Natural killer cell (primary cell): Measurements from ENCODE around the gene FAM89B. TPM values are rescaled to one million over a fixed set of nuclear protein-coding genes. Genes with fewer than 3 reads are reported as not detected.

Experiments used
- ATAC-seq, 3 donors: fragments of 150-1000 bp in 2 of 3; fragments of 200-7000 bp in 1 of 3; cut with Tn5 transposase; 1 replicate in 1 of 3; 2 replicates in 2 of 3; pipeline ENCODE4 v1.10.0; 2021; ENCODE audit warnings: mild to moderate bottlenecking in 2 of 3, moderate library complexity in 2 of 3
- DNase-seq, 2 donors: peaks; one replicate each; pipeline versions ENCODE4 v3.0.0 to v3.0.0-alpha.2; 2013 to 2021; ENCODE audit warnings: mixed read lengths in 1 of 2
- H3K27ac ChIP-seq: one replicate; pipeline ENCODE4 v1.5.1; 2013; ENCODE audit warnings: mild to moderate bottlenecking, low read length
- H3K27me3 ChIP-seq: one replicate; pipeline ENCODE4 v1.6.1; 2013; ENCODE audit warnings: low read length; ENCODE audit not compliant: control insufficient read depth, insufficient read depth
- H3K36me3 ChIP-seq: one replicate; pipeline ENCODE4 v1.6.1; 2013; ENCODE audit warnings: low read length; ENCODE audit not compliant: control insufficient read depth, insufficient read depth
- H3K4me1 ChIP-seq: one replicate; pipeline ENCODE4 v1.6.1; 2013; ENCODE audit warnings: low read length; ENCODE audit not compliant: control insufficient read depth, insufficient read depth
- H3K4me3 ChIP-seq: one replicate; pipeline ENCODE4 v1.5.1; 2013; ENCODE audit warnings: low read length
- H3K9me3 ChIP-seq: one replicate; pipeline ENCODE4 v1.6.1; 2013; ENCODE audit warnings: low read length; ENCODE audit not compliant: control insufficient read depth, insufficient read depth
- H3K27ac Mint-ChIP-seq, 2 donors: one replicate each; pipeline ENCODE4 v1.8.0; 2022; ENCODE audit warnings: mild to moderate bottlenecking in 2 of 2, mixed read lengths in 2 of 2, moderate library complexity in 1 of 2
- H3K27me3 Mint-ChIP-seq, 2 donors: one replicate each; pipeline ENCODE4 v1.8.0; 2022; ENCODE audit warnings: low read depth in 2 of 2, mixed read lengths in 2 of 2
- H3K36me3 Mint-ChIP-seq: one replicate; pipeline ENCODE4 v1.8.0; 2022; ENCODE audit warnings: mixed read lengths
- H3K4me1 Mint-ChIP-seq, 2 donors: one replicate each; pipeline ENCODE4 v1.8.0; 2022; ENCODE audit warnings: mixed read lengths in 2 of 2
- H3K4me3 Mint-ChIP-seq: one replicate; pipeline ENCODE4 v1.8.0; 2022; ENCODE audit warnings: mild to moderate bottlenecking, moderate library complexity, mixed read lengths
- H3K9me3 Mint-ChIP-seq, 2 donors: one replicate each; pipeline ENCODE4 v1.8.0; 2022; ENCODE audit warnings: mixed read lengths in 2 of 2
- WGBS: methylation state at CpG from one replicate; pipeline ENCODE4 v1.1.7; 2013; ENCODE audit warnings: missing lambda C conversion rate; ENCODE audit not compliant: insufficient coverage; 5-methylcytosine and 5-hydroxymethylcytosine counted together
- intact Hi-C: fragments of 100-400 bp; cut with micrococcal nuclease; formaldehyde crosslinking; loops from one replicate; pipeline ENCODE4 v1.14.2; 2022
- total RNA-seq, 4 donors: library from RNA; stranded (reverse); fragments of 120-200 nt in 1 of 4; gene quantifications; one replicate each; pipeline versions ENCODE4 v1.2.3 to v1.2.4, GENCODE V29; 2013 to 2022
- TF ChIP-seq, protein P1 (sequence below): fragments of 200-600 bp; IDR thresholded peaks from one replicate; pipeline ENCODE4 v1.8.0; 2022; ENCODE audit warnings: antibody characterized with exemption

Gene FAM89B
- total RNA-seq, 3 donors from 2014 or later (not counting 1 experiment from before 2014, with no cell fraction given): 41.4 to 52.4 (median 44.6) TPM

DNA sequence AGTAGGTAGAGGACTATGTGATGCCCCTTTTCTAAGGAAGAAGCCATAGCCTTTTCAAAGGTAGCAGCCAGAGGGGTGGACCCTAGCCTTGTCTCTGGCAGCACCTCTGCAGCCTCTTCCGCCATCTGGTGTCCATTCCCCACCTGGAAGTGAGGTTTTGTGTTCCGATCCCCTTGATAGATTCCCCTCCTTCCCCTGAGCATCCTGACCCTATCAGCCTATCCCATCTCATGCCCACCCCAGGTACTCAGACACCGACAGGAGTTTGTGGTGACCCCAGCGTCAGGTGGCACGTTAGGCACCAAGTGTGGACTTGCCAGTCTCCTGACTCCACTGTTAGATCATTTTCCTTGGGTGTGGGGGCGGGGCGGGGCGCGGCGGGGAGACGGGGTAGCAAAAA is 398 bp upstream of the FAM89B start:
- Histone ChIP-seq H3K27me3 (no peaks in the 10 kb centered on the region), H3K36me3 (peaks cover 5% of the 10 kb centered on the region), H3K4me3 (peak overlapping the region; percentile 5), H3K27ac (peak overlapping the region; percentile 97), H3K4me1 (peaks cover 80% of the 10 kb centered on the region), H3K9me3 (no peaks in the 10 kb centered on the region)
- Mint-ChIP-seq H3K36me3 (no peaks in the 10 kb centered on the region), H3K4me3 (peak overlapping the region; percentile 98), H3K9me3 (no peaks in the 10 kb centered on the region), H3K4me1 (peaks cover 60 to 81% of the 10 kb centered on the region in 2 donors), H3K27ac (peak overlapping the region; percentile 99), H3K27me3 (no peaks in the 10 kb centered on the region)
- ATAC-seq (no peak), DNase-seq (peak in 1 of 2 donors; percentile 58)
- TF ChIP-seq, protein P1, sequence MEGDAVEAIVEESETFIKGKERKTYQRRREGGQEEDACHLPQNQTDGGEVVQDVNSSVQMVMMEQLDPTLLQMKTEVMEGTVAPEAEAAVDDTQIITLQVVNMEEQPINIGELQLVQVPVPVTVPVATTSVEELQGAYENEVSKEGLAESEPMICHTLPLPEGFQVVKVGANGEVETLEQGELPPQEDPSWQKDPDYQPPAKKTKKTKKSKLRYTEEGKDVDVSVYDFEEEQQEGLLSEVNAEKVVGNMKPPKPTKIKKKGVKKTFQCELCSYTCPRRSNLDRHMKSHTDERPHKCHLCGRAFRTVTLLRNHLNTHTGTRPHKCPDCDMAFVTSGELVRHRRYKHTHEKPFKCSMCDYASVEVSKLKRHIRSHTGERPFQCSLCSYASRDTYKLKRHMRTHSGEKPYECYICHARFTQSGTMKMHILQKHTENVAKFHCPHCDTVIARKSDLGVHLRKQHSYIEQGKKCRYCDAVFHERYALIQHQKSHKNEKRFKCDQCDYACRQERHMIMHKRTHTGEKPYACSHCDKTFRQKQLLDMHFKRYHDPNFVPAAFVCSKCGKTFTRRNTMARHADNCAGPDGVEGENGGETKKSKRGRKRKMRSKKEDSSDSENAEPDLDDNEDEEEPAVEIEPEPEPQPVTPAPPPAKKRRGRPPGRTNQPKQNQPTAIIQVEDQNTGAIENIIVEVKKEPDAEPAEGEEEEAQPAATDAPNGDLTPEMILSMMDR: no peak
- intact Hi-C loops: loop anchor here (2.0 to 5.0 kb wide), 3 partner anchors 69 to 185 kb away; partner anchors contain the start of gene FRMD8
- WGBS: 8% methylated on average over 11 of the region's 11 CpGs

DNA sequence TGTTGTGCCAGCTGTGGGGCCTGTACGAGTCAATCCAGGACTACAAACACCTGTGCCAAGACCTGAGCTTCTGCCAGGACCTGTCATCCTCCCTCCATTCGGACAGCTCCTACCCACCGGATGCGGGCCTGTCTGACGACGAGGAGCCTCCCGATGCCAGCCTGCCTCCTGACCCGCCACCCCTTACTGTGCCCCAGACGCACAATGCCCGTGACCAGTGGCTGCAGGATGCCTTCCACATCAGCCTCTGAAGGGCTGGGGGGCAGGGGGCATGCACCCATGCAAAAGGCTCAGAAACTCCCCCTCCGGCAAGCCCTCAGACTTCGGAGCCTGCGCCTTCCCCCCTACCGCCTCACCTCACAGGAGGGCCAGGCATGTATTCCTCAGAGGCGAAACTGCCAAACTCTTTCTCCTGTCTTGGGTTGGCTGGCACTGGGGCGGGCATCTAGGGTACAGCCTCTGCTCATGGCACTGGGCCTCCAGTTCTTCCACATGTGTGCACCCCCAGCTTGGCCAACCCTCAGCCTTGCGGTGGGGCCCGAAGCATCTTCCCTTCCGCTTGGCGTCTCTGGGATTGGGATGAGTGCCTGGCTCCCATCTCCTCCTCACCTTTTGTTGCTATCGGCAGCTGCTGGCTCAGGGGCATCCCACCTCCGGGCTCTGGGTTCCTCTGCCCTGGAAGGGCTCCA is 1.2 kb downstream of the FAM89B start:
- no peaks in the 10 kb centered on the region for H3K9me3 Mint-ChIP-seq
- peak overlapping the region; percentile 95 for H3K4me3 Mint-ChIP-seq
- DNase-seq (peak in 1 of 2 donors; percentile 45), ATAC-seq (no peak)
- WGBS: 33% methylated on average over 22 of the region's 22 CpGs
- H3K27ac ChIP-seq: peak overlapping the region; percentile 91
- intact Hi-C loops: loop anchor here (1.0 to 5.0 kb wide), 4 partner anchors 33 to 186 kb away; partner anchors contain the start of genes FRMD8, MAP3K11 and PCNX3
- peaks cover 80% of the 10 kb centered on the region for H3K4me1 ChIP-seq
- H3K9me3 ChIP-seq: no peaks in the 10 kb centered on the region
- H3K36me3 ChIP-seq: peaks cover 7% of the 10 kb centered on the region
- H3K4me1 Mint-ChIP-seq: peaks cover 68 to 89% of the 10 kb centered on the region in 2 donors
- no peaks in the 10 kb centered on the region for H3K27me3 Mint-ChIP-seq
- no peaks in the 10 kb centered on the region for H3K27me3 ChIP-seq
- TF ChIP-seq, protein P1: no peak
- no peaks in the 10 kb centered on the region for H3K36me3 Mint-ChIP-seq
- H3K27ac Mint-ChIP-seq: peak overlapping the region; percentile 97 to 99
- peak overlapping the region; percentile 45 for H3K4me3 ChIP-seq

DNA sequence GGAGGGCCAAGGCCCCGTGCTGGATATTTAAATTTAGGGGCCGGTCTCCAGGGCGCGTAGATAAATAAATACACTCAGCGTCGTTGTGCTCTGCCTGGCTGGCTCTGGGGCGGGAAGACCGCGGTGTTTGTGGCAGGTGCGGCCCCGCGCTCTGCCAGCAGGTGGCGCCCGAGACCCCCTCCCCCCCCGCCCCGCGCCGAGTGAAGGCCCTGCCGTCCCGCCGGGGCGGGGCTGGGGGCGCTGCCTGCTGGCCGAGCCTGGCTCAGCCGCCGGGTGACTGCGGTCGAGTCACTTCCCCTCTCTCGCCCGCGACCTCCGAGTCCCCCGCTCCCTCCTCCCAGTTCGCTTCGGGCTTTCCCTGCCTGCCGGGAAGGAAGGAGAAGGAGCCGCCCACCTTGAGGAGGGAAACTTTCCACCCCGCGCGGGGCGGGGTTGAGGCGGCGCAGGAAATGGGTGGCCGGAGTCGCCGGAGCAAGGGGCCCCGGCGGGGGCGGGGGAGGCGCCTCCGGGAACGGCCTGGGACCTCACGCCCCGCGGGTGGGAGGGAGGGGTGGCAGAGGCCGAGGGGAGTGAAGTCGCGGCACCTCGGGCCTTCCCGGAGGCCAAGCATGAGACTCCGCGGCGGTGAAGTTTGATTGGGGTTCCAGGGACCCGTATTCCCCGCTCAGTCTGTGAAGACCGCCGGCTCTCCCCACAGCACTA is 1.9 kb downstream of the FAM89B start:
- DNase-seq (peak; percentile 85 to 93), ATAC-seq (peak; percentile 30 to 64 (median 46))
- Histone ChIP-seq H3K27ac (peak overlapping the region; percentile 91), H3K4me3 (peak overlapping the region; percentile 55), H3K27me3 (no peaks in the 10 kb centered on the region), H3K36me3 (peaks cover 6% of the 10 kb centered on the region), H3K4me1 (peaks cover 72% of the 10 kb centered on the region), H3K9me3 (no peaks in the 10 kb centered on the region)
- Mint-ChIP-seq H3K4me1 (peaks cover 64 to 89% of the 10 kb centered on the region in 2 donors), H3K36me3 (no peaks in the 10 kb centered on the region), H3K27me3 (no peaks in the 10 kb centered on the region), H3K4me3 (peak overlapping the region; percentile 95), H3K27ac (peak overlapping the region; percentile 97 to 99), H3K9me3 (no peaks in the 10 kb centered on the region)
- TF ChIP-seq, protein P1: peak; percentile 79
- intact Hi-C loops: loop anchor here (1.0 to 5.0 kb wide), 4 partner anchors 34 to 187 kb away; partner anchors contain the start of genes FRMD8, MAP3K11 and PCNX3
- WGBS: under 1% methylated on average over 66 of the region's 67 CpGs
